SK-N-SH (cell line): ENCODE results near the gene DMGDH. TPM values are rescaled to one million over a fixed set of nuclear protein-coding genes. Genes with fewer than 3 reads are reported as not detected.

Experiments used
- CTCF ChIA-PET: fragments of 300-600, 350-600 bp; formaldehyde crosslinking; extraction: SDS; loops from one replicate; lab custom pipeline; 2021; lab: Yijun Ruan, JAX
- POLR2A ChIA-PET: fragments of 350-600 bp; sonication (Branson Sonifier 250); formaldehyde crosslinking; extraction: SDS; loops from one replicate; lab custom pipeline; 2020; ENCODE audit warnings: antibody characterized with exemption, inconsistent platforms; lab: Yijun Ruan, JAX
- DNase-seq: peaks from one replicate; pipeline ENCODE4 v3.0.0; 2012
- H2AFZ ChIP-seq: fragments of 200-600 bp; sonication (generic); 2 replicates; pipeline ENCODE4 v1.8.1; 2016; ENCODE audit warnings: antibody characterized with exemption, mild to moderate bottlenecking, low read depth
- H3F3A ChIP-seq: fragments of 200-600 bp; sonication (generic); replicated peaks from 2 replicates; pipeline ENCODE3; 2016; ENCODE audit warnings: antibody characterized with exemption, mild to moderate bottlenecking; ENCODE audit not compliant: insufficient read depth
- H3K27ac ChIP-seq, 2 experiments: fragments of 200-500 bp in 1 of 2; fragments of 200-600 bp in 1 of 2; sonication (Bioruptor generic) in 1 of 2; sonication (generic), shearing (Covaris generic) in 1 of 2; 2 replicates each; pipeline versions ENCODE4 v1.5.1 to v1.6.1; 2014 to 2016; ENCODE audit warnings: low read depth in 2 of 2, inconsistent platforms in 1 of 2, low read length in 1 of 2, mild to moderate bottlenecking in 1 of 2, mixed read lengths in 1 of 2
- H3K27me3 ChIP-seq: fragments of 200-600 bp; sonication (generic), shearing (Covaris generic); 2 replicates; pipeline ENCODE4 v1.6.1; 2016; ENCODE audit warnings: mixed run types; ENCODE audit not compliant: insufficient read depth
- H3K36me3 ChIP-seq, 2 experiments: fragments of 200-500 bp in 1 of 2; fragments of 200-600 bp in 1 of 2; sonication (Bioruptor generic) in 1 of 2; sonication (generic) in 1 of 2; replicated peaks in 1 of 2; 2 replicates each; pipeline versions ENCODE3 to v1.5.1; 2014 to 2016; ENCODE audit warnings: low read length in 1 of 2, mild to moderate bottlenecking in 1 of 2; ENCODE audit not compliant: insufficient read depth in 2 of 2, control insufficient read depth in 1 of 2
- H3K4me1 ChIP-seq, 2 experiments: fragments of 200-500 bp in 1 of 2; fragments of 200-600 bp in 1 of 2; sonication (Bioruptor generic) in 1 of 2; sonication (generic), shearing (Covaris generic) in 1 of 2; 2 replicates each; pipeline versions ENCODE4 v1.5.1 to v1.6.1; 2014 to 2016; ENCODE audit warnings: low read depth in 1 of 2, low read length in 1 of 2, mixed run types in 1 of 2; ENCODE audit not compliant: insufficient read depth in 2 of 2, control insufficient read depth in 1 of 2
- H3K4me2 ChIP-seq: fragments of 200-600 bp; sonication (generic), shearing (Covaris generic); 2 replicates; pipeline ENCODE4 v1.6.1; 2017; ENCODE audit warnings: mixed run types
- H3K4me3 ChIP-seq, 2 experiments: fragments of 200-500 bp in 1 of 2; fragments of 200-600 bp in 1 of 2; sonication (Bioruptor generic) in 1 of 2; sonication (generic), shearing (Covaris generic) in 1 of 2; 2 replicates each; pipeline versions ENCODE4 v1.5.1 to v1.8.1; 2014 to 2016; ENCODE audit warnings: low read depth in 2 of 2, inconsistent platforms in 1 of 2, low read length in 1 of 2, mild to moderate bottlenecking in 1 of 2, mixed read lengths in 1 of 2, moderate library complexity in 1 of 2
- H3K79me2 ChIP-seq: fragments of 200-600 bp; sonication (generic); 2 replicates; pipeline ENCODE4 v1.8.1; 2017; ENCODE audit warnings: mild to moderate bottlenecking; ENCODE audit not compliant: insufficient read depth
- H3K9ac ChIP-seq: fragments of 200-600 bp; sonication (generic); 2 replicates; pipeline ENCODE4 v1.6.1; 2017; ENCODE audit warnings: mixed run types
- H3K9me2 ChIP-seq: fragments of 200-600 bp; sonication (generic); 2 replicates; pipeline ENCODE4 v1.6.1; 2017; ENCODE audit warnings: mixed run types
- H3K9me3 ChIP-seq: fragments of 200-600 bp; sonication (generic); 2 replicates; pipeline ENCODE4 v1.6.1; 2017; ENCODE audit warnings: mixed run types, mild to moderate bottlenecking, moderate library complexity
- H4K20me1 ChIP-seq: fragments of 200-600 bp; sonication (generic); 2 replicates; pipeline ENCODE4 v1.6.1; 2017; ENCODE audit warnings: mild to moderate bottlenecking, mixed run types; ENCODE audit not compliant: insufficient read depth
- EP300 ChIP-seq, 2 experiments: IDR thresholded peaks; 2 replicates each; pipeline versions ENCODE4 v1.4.0 to v1.6.1; 2012; ENCODE audit warnings: borderline replicate concordance in 1 of 2, low read depth in 1 of 2, low read length in 1 of 2
- EZH2phosphoT487 ChIP-seq: fragments of 200-600 bp; sonication (generic); IDR thresholded peaks from 2 replicates; pipeline ENCODE4 v1.6.1; 2017; ENCODE audit warnings: low read depth, mixed run types, mild to moderate bottlenecking, antibody characterized with exemption, moderate library complexity, borderline replicate concordance
- FOXM1 ChIP-seq: IDR thresholded peaks from 2 replicates; pipeline ENCODE4 v1.4.0; 2012; ENCODE audit warnings: low read depth, mild to moderate bottlenecking
- MAX ChIP-seq: IDR thresholded peaks from 2 replicates; pipeline ENCODE4 v1.4.0; 2012; ENCODE audit warnings: low read depth
- MEF2A ChIP-seq: IDR thresholded peaks from 2 replicates; pipeline ENCODE4 v1.4.0; 2012; ENCODE audit warnings: low read depth, borderline replicate concordance
- MXI1 ChIP-seq: IDR thresholded peaks from 2 replicates; pipeline ENCODE4 v1.6.1; 2012; ENCODE audit warnings: mild to moderate bottlenecking, low read depth, low read length, improper control_type of control experiment
- PBX3 ChIP-seq: IDR thresholded peaks from 2 replicates; pipeline ENCODE4; 2012
- POLR2AphosphoS5 ChIP-seq: IDR thresholded peaks from 2 replicates; pipeline ENCODE4 v1.6.1; 2012; ENCODE audit warnings: low read depth, low read length
- REST ChIP-seq: IDR thresholded peaks from 2 replicates; pipeline ENCODE4 v1.6.1; 2012; ENCODE audit warnings: mild to moderate bottlenecking, low read depth, low read length, moderate library complexity
- RFX5 ChIP-seq: IDR thresholded peaks from 2 replicates; pipeline ENCODE4 v1.6.1; 2012; ENCODE audit warnings: mild to moderate bottlenecking, improper control_type of control experiment, low read length
- SIN3A ChIP-seq: IDR thresholded peaks from 2 replicates; pipeline ENCODE4 v1.6.1; 2012; ENCODE audit warnings: low read depth, mild to moderate bottlenecking, low read length, moderate library complexity, borderline replicate concordance
- TAF1 ChIP-seq: IDR thresholded peaks from 2 replicates; pipeline ENCODE4 v1.6.1; 2012; ENCODE audit warnings: low read depth, mild to moderate bottlenecking, low read length, moderate library complexity, borderline replicate concordance
- TCF12 ChIP-seq: IDR thresholded peaks from 2 replicates; pipeline ENCODE4 v1.4.0; 2012
- TEAD4 ChIP-seq: IDR thresholded peaks from 2 replicates; pipeline ENCODE4 v1.4.0; 2012; ENCODE audit warnings: mild to moderate bottlenecking, borderline replicate concordance; ENCODE audit not compliant: insufficient read depth
- YY1 ChIP-seq: IDR thresholded peaks from 2 replicates; pipeline ENCODE4 v1.4.0; 2012; ENCODE audit warnings: low read depth, mild to moderate bottlenecking
- ZBTB33 ChIP-seq: IDR thresholded peaks from 2 replicates; pipeline ENCODE4 v1.4.0; 2012; ENCODE audit warnings: low read depth, borderline replicate concordance
- WGBS: methylation state at CpG from one replicate; pipeline ENCODE4 v1.1.6; 2017; ENCODE audit warnings: low lambda C conversion rate; 5-methylcytosine and 5-hydroxymethylcytosine counted together
- polyA plus RNA-seq, 3 experiments: library from polyadenylated mRNA; depleted of rRNA; stranded (reverse); fragments of >200 nt; gene quantifications; 2 replicates each; pipeline ENCODE4 v1.2.3, GENCODE V29; 2012
- TF ChIP-seq, protein P1 (sequence below): fragments of 200-600 bp; sonication (generic); IDR thresholded peaks from 2 replicates; pipeline ENCODE4 v1.6.1; 2017; ENCODE audit warnings: antibody characterized with exemption, mild to moderate bottlenecking, moderate library complexity
- TF ChIP-seq, protein P2 (sequence below): fragments of 150-350 bp; IDR thresholded peaks from 2 replicates; pipeline ENCODE4 v1.6.1; 2017; ENCODE audit warnings: antibody characterized with exemption, low read length, low read depth, borderline replicate concordance

Gene DMGDH
- polyA plus RNA-seq, 1 of the 3 experiments (the other 2 are of a cell fraction), result 0.56 TPM

GRCh38 chr5:79088507-79088906 lies 19.0 kb upstream of the DMGDH start:
- 83% methylated on average over 4 of the region's 4 CpGs for WGBS
- H3K27ac ChIP-seq, result no peak overlapping the region
- H2AFZ ChIP-seq, result no peak overlapping the region
- H3K79me2 ChIP-seq, result no peaks in the 10 kb centered on the region
- no peak for DNase-seq
- POLR2A ChIA-PET, result no interaction called here
- H3K27me3 ChIP-seq, result no peaks in the 10 kb centered on the region
- H3K9me3 ChIP-seq, result no peaks in the 10 kb centered on the region
- CTCF ChIA-PET, result interaction anchor here (0.7 kb wide), 1 partner anchor 68 kb away, joined by 3 read pairs; no protein-coding TSS in a partner anchor
- no peak overlapping the region for H3K9ac ChIP-seq
- no peak overlapping the region for H3K4me2 ChIP-seq
- no peak overlapping the region for H3K4me3 ChIP-seq
- no peaks in the 10 kb centered on the region for H3K9me2 ChIP-seq
- no peaks in the 10 kb centered on the region for H3K36me3 ChIP-seq
- H4K20me1 ChIP-seq, result no peaks in the 10 kb centered on the region
- peaks cover 0 to 6% of the 10 kb centered on the region in 2 experiments; a peak in 2 of 4 replicates for H3K4me1 ChIP-seq
- no peaks in the 10 kb centered on the region for H3F3A ChIP-seq
- TF ChIP-seq MXI1, result no peak
- no peak for TF ChIP-seq RFX5
- TF ChIP-seq SIN3A, result no peak
- no peak for TF ChIP-seq POLR2AphosphoS5
- no peak for TF ChIP-seq ZBTB33
- TF ChIP-seq TCF12, result no peak
- TF ChIP-seq TAF1, result no peak
- TF ChIP-seq FOXM1, result no peak
- no peak for TF ChIP-seq EP300 (IDR thresholded peaks at IDR 0.05; ENCODE audit: borderline replicate concordance in 1 of 2, low read depth in 1 of 2, low read length in 1 of 2)
- TF ChIP-seq MAX, result no peak
- no peak for TF ChIP-seq YY1
- TF ChIP-seq, all 33 proteins: peak for 0

DNA sequence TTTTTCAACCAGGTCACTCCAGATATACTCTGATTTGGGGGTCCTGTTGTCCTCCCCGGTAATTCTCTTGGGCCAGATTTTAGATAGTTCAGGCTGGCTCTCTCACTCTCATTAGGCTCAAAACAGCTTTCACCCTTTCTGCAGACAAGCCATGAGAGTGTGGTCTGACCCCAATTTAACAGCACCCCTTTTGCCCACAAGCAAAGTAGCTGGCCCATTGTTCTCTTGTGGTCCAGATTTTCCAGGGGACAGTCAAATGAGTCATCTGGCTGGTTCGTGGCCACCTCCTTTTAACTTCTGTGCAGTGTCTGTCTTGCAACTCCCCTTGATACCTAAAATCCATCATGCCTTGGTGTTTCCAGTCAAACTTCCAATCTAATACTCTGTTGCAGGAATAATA lies 16.6 kb upstream of the DMGDH start:
- no peaks in the 10 kb centered on the region for H3K9me2 ChIP-seq
- H3K36me3 ChIP-seq, result no peaks in the 10 kb centered on the region
- H3K4me3 ChIP-seq, result no peak overlapping the region
- H4K20me1 ChIP-seq, result no peaks in the 10 kb centered on the region
- 0 out of 2 replicates have a peak overlapping the region, but pooled peaks have one; percentile 46 for H2AFZ ChIP-seq
- POLR2A ChIA-PET, result no interaction called here
- CTCF ChIA-PET, result no interaction called here
- no peaks in the 10 kb centered on the region for H3K27me3 ChIP-seq
- no peaks in the 10 kb centered on the region for H3K4me1 ChIP-seq
- H3K4me2 ChIP-seq, result no peak overlapping the region
- H3K79me2 ChIP-seq, result no peaks in the 10 kb centered on the region
- H3K9ac ChIP-seq, result no peak overlapping the region
- H3K9me3 ChIP-seq, result no peaks in the 10 kb centered on the region
- no peaks in the 10 kb centered on the region for H3F3A ChIP-seq
- 29% methylated on average over 2 of the region's 2 CpGs for WGBS
- DNase-seq, result no peak
- no peak overlapping the region for H3K27ac ChIP-seq
- TF ChIP-seq MEF2A (no peak), RFX5 (no peak), MXI1 (no peak), REST (no peak), EZH2phosphoT487 (no peak), POLR2AphosphoS5 (no peak), TEAD4 (no peak), PBX3 (no peak)
- TF ChIP-seq, protein P1, sequence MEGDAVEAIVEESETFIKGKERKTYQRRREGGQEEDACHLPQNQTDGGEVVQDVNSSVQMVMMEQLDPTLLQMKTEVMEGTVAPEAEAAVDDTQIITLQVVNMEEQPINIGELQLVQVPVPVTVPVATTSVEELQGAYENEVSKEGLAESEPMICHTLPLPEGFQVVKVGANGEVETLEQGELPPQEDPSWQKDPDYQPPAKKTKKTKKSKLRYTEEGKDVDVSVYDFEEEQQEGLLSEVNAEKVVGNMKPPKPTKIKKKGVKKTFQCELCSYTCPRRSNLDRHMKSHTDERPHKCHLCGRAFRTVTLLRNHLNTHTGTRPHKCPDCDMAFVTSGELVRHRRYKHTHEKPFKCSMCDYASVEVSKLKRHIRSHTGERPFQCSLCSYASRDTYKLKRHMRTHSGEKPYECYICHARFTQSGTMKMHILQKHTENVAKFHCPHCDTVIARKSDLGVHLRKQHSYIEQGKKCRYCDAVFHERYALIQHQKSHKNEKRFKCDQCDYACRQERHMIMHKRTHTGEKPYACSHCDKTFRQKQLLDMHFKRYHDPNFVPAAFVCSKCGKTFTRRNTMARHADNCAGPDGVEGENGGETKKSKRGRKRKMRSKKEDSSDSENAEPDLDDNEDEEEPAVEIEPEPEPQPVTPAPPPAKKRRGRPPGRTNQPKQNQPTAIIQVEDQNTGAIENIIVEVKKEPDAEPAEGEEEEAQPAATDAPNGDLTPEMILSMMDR, result no peak
- TF ChIP-seq, protein P2, sequence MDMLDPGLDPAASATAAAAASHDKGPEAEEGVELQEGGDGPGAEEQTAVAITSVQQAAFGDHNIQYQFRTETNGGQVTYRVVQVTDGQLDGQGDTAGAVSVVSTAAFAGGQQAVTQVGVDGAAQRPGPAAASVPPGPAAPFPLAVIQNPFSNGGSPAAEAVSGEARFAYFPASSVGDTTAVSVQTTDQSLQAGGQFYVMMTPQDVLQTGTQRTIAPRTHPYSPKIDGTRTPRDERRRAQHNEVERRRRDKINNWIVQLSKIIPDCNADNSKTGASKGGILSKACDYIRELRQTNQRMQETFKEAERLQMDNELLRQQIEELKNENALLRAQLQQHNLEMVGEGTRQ, result no peak
